ENCODE data around the gene UGP2.

The UGP2 gene

GRCh38 chr2:63890678-63891077 lies 49.0 kb downstream of the UGP2 start:
- no peak overlapping the region for H3K4me3 ChIP-seq (replicated peaks; ENCODE audit: insufficient read depth, low read length)
- TF ChIP-seq SPI1 (IDR thresholded peaks at IDR 0.05; ENCODE audit: borderline replicate concordance, low read depth) = no peak
- TF ChIP-seq, protein P1, sequence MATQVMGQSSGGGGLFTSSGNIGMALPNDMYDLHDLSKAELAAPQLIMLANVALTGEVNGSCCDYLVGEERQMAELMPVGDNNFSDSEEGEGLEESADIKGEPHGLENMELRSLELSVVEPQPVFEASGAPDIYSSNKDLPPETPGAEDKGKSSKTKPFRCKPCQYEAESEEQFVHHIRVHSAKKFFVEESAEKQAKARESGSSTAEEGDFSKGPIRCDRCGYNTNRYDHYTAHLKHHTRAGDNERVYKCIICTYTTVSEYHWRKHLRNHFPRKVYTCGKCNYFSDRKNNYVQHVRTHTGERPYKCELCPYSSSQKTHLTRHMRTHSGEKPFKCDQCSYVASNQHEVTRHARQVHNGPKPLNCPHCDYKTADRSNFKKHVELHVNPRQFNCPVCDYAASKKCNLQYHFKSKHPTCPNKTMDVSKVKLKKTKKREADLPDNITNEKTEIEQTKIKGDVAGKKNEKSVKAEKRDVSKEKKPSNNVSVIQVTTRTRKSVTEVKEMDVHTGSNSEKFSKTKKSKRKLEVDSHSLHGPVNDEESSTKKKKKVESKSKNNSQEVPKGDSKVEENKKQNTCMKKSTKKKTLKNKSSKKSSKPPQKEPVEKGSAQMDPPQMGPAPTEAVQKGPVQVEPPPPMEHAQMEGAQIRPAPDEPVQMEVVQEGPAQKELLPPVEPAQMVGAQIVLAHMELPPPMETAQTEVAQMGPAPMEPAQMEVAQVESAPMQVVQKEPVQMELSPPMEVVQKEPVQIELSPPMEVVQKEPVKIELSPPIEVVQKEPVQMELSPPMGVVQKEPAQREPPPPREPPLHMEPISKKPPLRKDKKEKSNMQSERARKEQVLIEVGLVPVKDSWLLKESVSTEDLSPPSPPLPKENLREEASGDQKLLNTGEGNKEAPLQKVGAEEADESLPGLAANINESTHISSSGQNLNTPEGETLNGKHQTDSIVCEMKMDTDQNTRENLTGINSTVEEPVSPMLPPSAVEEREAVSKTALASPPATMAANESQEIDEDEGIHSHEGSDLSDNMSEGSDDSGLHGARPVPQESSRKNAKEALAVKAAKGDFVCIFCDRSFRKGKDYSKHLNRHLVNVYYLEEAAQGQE (IDR thresholded peaks at IDR 0.05; ENCODE audit: insufficient replicate concordance, low read depth) = no peak
- TF ChIP-seq, protein P2, sequence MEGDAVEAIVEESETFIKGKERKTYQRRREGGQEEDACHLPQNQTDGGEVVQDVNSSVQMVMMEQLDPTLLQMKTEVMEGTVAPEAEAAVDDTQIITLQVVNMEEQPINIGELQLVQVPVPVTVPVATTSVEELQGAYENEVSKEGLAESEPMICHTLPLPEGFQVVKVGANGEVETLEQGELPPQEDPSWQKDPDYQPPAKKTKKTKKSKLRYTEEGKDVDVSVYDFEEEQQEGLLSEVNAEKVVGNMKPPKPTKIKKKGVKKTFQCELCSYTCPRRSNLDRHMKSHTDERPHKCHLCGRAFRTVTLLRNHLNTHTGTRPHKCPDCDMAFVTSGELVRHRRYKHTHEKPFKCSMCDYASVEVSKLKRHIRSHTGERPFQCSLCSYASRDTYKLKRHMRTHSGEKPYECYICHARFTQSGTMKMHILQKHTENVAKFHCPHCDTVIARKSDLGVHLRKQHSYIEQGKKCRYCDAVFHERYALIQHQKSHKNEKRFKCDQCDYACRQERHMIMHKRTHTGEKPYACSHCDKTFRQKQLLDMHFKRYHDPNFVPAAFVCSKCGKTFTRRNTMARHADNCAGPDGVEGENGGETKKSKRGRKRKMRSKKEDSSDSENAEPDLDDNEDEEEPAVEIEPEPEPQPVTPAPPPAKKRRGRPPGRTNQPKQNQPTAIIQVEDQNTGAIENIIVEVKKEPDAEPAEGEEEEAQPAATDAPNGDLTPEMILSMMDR (IDR thresholded peaks at IDR 0.05; ENCODE audit: insufficient read depth, low read length) = no peak
- H3K27ac ChIP-seq (replicated peaks) = no peak overlapping the region
- DNase-seq (ENCODE audit: low read depth in 1 of 2, low spot score in 1 of 2) = no peak
- no peaks in the 10 kb centered on the region for H3K27me3 ChIP-seq (ENCODE audit: insufficient read depth, poor library complexity, severe bottlenecking)

DNA sequence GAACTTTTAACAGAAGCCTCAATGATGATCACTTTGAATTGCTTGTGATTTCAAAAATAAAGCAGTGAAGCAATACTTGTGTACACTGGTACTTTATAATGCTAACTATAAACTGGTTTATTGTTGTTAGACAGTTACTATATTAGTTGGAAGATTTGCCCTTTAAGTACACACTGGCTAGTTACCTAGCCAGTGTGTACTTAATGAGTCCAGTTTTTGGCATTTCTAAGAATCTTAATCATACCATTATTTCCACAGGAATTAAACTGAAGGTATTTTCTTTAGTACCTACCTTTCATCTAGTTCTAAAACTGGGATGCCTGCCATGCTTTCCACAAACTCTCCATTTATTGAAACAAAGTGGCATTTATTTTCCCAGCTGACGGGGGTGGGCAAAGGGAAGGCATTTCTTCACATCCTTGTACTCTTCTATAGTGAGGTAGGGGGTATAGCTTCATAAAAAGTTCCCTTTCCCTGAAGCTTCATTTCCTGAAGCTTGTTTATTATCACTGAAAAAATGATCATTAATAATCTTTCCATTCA lies 49.9 kb downstream of the UGP2 start:
- Histone ChIP-seq H3K27ac (replicated peaks) (no peak overlapping the region), H3K27me3 (ENCODE audit: insufficient read depth, poor library complexity, severe bottlenecking) (no peaks in the 10 kb centered on the region), H3K4me3 (replicated peaks; ENCODE audit: insufficient read depth, low read length) (no peak overlapping the region)
- TF ChIP-seq SPI1 (IDR thresholded peaks at IDR 0.05; ENCODE audit: borderline replicate concordance, low read depth) (no peak), POLR2AphosphoS5 (IDR thresholded peaks at IDR 0.05; ENCODE audit: low read depth) (no peak), GABPA (IDR thresholded peaks at IDR 0.05; ENCODE audit: low read depth) (no peak)
- TF ChIP-seq, protein P1 (IDR thresholded peaks at IDR 0.05; ENCODE audit: insufficient replicate concordance, low read depth) = no peak
- TF ChIP-seq, protein P2 (IDR thresholded peaks at IDR 0.05; ENCODE audit: insufficient read depth, low read length) = no peak
- no peak for DNase-seq (ENCODE audit: low read depth in 1 of 2, low spot score in 1 of 2)

GRCh38 chr2:63893163-63893562 lies 51.5 kb downstream of the UGP2 start:
- H3K27me3 ChIP-seq (ENCODE audit: insufficient read depth, poor library complexity, severe bottlenecking) = no peaks in the 10 kb centered on the region
- TF ChIP-seq, protein P1 (IDR thresholded peaks at IDR 0.05; ENCODE audit: insufficient replicate concordance, low read depth) = no peak
- TF ChIP-seq POLR2AphosphoS5 (IDR thresholded peaks at IDR 0.05; ENCODE audit: low read depth) = no peak
- TF ChIP-seq, protein P2 (IDR thresholded peaks at IDR 0.05; ENCODE audit: insufficient read depth, low read length) = no peak
- no peak for TF ChIP-seq SPI1 (IDR thresholded peaks at IDR 0.05; ENCODE audit: borderline replicate concordance, low read depth)
- DNase-seq (ENCODE audit: low read depth in 1 of 2, low spot score in 1 of 2) = no peak
- H3K27ac ChIP-seq (replicated peaks) = no peak overlapping the region
- no peak overlapping the region for H3K4me3 ChIP-seq (replicated peaks; ENCODE audit: insufficient read depth, low read length)

Data from HL-60 (cell line).